NCI-H2196 (cell line): ENCODE results near the gene SYNGR3.

Source experiments
- DNase-seq: peaks from one replicate; lab custom pipeline; 2025; ENCODE audit not compliant: unreplicated experiment; lab: John Stamatoyannopoulos, UW

Gene SYNGR3

GRCh38 chr16:1976951-1977874, 12.6 kb upstream of the SYNGR3 start:
- DNase-seq = no peak

DNA sequence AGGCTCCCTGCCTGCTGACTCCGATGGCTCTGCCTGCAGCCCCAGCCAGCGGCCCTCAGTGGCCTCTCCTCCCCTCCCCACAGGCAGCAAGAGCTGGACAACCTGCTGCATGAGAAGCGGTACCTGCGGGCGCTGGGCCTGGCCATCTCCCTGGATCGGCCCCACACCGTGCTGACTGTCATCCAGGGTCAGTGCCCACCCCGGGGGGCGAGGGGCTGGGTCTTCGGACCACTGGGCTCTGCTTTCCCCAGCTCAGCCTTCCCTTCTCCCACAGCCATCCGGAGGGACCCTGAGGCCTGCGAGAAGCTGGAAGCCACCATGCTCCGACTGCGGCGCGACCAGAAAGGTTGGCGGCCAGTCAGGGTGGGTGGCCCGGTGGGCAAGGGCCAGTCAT, 11.9 kb upstream of the SYNGR3 start:
- DNase-seq = no peak

DNA sequence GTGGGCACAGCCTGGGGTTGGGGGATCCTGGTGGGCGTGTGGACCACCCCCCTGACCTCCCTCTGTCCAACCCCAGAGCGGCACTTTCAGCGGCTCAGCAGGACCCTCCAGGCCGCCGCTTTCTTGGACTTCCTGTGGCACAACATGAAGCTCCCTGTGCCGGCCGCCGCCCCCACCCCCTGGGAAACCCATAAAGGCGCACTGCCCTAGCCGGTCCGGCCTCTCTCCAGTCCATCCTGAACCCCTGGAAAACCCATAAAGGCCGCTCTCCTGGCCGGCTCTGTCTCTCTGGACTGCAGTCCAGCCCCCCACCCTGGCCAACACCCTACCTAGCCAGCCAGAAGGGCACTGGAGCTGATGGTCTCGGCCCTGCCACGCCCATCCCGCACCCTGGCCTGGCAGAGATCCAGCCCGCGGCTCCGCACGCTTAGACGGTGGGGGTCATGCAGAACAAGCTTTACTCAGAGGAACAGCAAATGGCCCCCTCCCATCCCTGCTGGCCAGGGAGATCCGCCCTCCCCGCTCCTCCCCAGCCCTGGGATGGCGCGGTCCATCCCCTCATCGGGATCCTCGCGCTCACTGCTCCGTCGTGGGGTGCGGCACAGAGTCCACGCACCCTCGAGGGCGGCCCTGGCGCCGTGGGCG, 11.2 kb upstream of the SYNGR3 start:
- DNase-seq = no peak

- peak; percentile 94 for DNase-seq
These were observed 10.3 kb upstream of the SYNGR3 start for GRCh38 chr16:1979271-1980029.

DNA sequence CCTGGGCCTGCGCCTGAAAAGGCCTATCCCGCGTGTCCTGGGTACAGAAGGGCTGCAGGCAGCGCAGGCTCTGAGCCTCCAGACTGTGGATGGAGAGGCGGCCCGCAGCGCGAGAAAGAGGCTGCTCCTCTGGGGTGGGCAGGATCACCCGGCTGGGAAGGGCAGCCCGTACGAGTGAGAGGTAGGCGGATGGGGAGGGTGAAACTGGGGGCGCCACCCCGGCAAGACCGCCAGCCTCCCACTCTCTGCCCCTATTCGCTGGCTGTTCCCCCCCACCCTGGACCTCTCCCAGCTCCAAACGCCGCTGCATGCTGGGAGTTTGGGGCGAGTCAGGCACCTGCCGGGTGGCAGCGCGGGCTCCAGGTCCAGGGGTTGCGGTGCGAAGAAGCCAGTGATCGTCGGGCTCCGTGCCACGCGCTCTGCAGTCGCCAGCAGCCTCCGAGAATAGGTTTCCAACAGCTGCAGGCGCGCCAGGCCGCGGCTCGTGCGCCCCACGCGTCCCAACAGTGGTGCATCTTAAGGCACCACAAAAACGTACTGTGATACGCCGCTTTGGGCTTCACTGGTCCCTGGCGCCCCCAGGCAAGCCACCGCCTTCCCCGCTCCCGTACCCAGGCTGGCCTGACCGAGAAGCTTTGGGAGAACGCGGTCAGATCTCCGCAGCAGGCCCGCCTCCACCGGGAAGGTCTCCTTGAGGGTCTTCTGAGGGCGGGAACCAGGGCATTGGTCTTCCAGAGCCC, 9.6 kb upstream of the SYNGR3 start:
- no peak for DNase-seq

- DNase-seq = no peak
These were observed 9.0 kb upstream of the SYNGR3 start for GRCh38 chr16:1980770-1981087.

DNA sequence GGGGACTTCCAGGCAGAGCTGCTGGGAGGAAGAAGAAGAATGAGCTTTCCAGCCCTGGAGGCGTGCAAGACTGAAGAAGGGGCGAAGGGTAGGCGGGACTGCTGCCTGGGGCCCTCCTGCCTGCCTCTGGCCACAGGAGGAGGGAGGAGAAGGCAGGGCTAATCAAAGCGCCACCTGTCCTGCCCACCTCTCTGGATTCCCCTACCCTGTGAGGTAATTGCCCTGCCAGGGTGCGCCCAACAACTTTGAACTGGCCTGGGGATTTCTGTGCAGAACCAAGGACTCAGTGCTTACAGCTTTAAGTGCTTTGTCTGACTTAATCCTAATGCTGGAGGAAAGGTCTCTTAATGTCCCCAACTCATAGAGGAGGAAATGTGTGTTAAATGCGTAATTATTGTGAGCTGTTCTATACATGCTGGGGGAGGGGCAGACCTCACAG, 8.4 kb upstream of the SYNGR3 start, which contains the start of gene NOXO1:
NOXO1 (minus strand) TSS at position 72 of the 439 bp plus-strand sequence. CDS start 290 bp downstream, outside the sequence.
- no peak for DNase-seq

GRCh38 chr16:1982013-1982433, 7.7 kb upstream of the SYNGR3 start:
- DNase-seq = peak; percentile 85

DNA sequence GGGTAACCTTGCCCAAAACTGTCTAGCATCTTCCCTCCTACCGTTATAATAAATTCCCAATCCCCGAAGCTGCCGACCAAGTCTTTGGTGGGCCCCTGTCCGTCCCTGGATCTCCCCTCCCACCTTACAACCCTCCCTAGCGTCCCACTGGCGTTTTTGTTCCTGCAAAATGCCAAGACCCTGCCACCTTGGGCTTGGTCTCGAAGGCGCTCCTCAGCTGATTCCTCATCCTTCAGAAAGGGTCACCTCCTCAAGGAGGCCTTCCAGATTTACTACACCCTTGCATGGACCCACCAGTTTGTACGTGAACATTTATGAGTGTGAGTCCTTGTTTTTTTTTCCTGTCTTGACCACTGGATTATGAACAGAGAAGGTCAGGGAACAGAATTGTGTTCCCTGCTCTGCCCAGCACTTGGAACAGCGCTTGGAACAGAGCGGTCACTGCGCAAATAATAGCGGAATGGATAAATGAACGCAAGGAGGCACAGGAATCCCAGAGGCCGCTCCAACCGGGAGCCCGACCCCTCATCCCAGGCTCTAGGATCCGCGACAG, 6.7 kb upstream of the SYNGR3 start:
- DNase-seq = no peak

DNA sequence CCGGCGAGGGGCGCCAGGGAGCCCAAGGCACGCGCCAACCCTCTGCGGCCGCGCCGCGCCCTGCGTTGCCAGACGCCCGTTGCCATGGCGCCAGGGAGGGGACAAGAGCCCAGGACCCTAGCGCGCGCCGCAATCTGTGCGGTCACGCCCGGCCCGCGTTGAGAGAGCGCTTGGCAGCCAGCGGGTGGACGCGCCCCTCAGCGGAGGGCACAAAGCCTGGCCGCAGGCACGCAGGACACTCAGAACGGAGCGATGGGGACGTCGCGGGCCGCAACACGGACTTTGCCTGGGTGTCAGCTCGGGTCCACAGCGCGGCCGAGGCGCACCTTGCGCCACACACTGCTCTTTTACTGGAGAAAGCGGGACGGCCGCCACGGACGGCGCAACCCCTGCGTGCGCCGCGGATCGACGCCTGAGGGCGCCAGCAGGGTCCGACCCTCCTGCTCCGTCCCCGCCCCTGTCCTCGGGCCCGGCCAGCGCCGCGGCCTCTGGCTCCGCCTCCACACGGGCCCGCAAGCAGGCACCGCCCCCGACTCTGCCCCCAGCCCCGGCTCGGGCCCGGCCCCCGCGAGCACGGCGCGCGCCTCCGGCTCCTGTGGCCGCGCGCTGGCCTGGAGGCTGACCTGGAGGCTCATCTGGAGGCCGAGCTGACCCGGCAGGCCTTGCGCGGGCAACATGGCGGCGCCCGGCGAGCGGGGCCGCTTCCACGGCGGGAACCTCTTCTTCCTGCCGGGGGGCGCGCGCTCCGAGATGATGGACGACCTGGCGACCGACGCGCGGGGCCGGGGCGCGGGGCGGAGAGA, 6.0 kb upstream of the SYNGR3 start, which contains the start of gene GFER:
GFER (plus strand) TSS at position 650 of the 803 bp plus-strand sequence; CDS start at position 676, 26 bp downstream.
- DNase-seq = peak; percentile 96

DNA sequence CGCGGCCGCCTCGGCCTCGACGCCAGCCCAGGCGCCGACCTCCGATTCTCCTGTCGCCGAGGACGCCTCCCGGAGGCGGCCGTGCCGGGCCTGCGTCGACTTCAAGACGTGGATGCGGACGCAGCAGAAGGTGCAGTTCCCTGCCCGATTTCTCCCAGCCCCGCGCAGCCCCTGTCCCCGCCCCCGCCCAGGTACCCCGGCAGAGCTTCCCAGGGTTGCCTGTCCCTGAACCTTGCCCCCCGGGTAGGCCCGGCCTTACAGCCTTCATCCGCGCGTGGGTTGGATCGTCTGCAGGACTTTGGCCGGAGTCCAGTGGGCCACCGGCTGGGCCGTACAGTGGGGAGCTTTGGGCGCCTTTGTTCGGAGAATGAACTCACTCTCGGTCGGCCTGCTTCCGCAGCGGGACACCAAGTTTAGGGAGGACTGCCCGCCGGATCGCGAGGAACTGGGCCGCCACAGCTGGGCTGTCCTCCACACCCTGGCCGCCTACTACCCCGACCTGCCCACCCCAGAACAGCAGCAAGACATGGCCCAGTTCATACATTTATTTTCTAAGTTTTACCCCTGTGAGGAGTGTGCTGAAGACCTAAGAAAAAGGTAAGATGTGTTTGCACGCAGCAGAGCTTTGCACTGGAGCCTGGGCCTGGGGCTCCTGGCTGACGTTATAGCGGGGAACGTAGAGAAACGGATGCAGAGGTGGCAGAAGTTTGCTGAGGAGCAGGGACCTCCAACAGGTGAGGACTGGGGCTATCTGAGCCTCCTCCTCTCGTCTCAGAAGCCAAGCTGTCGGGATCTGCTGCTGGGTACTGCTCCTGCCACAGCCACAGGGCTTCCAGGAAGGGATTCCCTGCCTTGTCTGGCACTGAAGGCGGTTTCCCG, 5.2 kb upstream of the SYNGR3 start:
- no peak for DNase-seq

DNA sequence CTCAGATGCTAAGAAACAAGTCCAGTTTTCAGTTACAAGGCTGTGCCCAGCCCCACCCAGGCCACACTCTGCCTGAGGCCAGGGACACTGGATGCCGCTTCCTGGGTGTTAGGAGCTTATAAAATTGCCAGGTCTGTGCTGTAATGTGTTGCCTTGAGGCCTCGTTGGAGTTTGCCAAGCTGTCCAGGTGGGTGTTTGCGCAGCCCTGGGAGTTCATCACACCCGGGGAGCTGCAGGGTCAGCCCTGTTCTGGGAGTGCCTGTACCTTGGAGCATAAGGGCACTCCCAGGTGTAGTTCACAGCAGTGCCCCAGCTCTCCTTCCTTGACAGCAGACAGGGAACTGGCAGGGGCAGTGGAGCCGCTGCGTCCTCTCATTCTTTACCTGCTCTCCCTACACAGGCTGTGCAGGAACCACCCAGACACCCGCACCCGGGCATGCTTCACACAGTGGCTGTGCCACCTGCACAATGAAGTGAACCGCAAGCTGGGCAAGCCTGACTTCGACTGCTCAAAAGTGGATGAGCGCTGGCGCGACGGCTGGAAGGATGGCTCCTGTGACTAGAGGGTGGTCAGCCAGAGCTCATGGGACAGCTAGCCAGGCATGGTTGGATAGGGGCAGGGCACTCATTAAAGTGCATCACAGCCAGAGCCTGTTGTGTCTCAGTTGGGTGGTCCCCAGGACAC, 4.2 kb upstream of the SYNGR3 start:
- no peak for DNase-seq

- no peak for DNase-seq
These were observed 2.6 kb upstream of the SYNGR3 start for GRCh38 chr16:1987198-1987597.

DNA sequence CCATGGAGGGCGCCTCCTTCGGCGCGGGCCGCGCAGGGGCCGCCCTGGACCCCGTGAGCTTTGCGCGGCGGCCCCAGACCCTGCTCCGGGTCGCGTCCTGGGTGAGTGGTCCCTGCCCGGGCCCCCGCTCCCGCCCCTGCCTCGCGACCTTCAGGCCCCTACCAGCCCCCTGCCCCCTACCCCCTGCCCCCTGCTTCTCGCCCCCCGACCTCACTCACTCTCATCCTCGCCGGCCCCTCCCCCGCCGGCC, 256 bp downstream of the SYNGR3 start:
- no peak for DNase-seq

DNA sequence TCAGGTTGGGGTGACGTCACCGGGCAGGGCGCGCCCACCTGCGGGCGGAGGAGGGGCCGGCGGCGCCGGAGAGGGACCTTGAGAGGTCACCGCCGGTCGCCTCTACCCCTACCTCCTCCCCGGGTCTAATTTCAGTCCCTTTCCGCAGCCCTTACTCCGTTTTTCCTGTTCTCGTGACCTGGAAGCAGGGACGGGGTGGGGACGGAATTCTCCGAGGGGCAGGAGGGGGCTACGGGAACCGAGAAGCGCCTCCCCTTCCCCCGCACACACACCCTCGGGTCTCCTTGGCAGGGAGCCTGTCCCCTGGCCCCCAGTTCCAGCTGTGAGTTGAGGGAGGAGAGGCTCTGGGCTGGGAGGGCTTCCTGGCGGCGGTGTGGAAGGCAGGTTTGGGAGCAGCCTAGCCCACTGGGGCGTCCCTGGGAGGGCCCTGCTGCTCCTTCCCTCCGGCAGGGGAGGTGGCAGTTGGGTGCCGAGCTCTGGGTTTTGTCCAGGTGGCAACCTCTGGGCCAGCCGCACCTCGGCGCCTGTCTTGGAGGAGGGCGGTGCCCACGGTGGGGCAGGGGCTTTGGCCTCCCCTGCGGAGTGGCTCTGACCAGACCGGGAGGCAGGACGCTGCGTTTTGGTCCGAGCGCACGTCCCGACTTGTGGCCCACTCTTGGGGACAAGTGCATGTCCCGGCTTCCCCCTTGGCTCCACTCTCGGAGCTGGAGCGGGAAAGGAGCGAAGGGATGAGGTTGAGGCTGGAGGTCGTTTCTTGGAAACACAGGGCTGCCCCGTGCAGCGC, 773 bp downstream of the SYNGR3 start:
- DNase-seq = peak; percentile 73

DNA sequence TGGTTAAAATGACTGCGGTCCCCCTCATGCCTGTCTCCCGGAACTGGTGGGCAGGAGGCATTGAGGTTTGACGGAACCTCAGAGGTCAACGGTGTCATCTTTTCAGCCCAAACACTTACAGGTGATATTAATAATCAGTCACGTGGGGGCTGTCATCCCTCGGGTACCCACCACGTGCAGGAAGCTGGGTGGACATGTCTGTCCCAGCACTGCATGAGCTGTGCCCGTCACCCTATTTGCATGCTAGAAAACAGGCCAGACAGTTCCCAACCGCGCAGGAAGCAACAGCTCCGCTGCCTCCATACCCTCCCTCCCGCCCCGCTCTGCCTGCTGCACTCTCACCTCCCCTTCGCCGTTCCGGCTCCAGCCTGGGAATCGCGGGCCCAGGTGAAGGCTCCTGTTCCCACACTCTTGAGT, 1.4 kb downstream of the SYNGR3 start:
- DNase-seq = no peak

- no peak for DNase-seq
These were observed 1.8 kb downstream of the SYNGR3 start for GRCh38 chr16:1991588-1991947.
